ENCODE measurements around the gene PABPN1.

Gene PABPN1

DNA sequence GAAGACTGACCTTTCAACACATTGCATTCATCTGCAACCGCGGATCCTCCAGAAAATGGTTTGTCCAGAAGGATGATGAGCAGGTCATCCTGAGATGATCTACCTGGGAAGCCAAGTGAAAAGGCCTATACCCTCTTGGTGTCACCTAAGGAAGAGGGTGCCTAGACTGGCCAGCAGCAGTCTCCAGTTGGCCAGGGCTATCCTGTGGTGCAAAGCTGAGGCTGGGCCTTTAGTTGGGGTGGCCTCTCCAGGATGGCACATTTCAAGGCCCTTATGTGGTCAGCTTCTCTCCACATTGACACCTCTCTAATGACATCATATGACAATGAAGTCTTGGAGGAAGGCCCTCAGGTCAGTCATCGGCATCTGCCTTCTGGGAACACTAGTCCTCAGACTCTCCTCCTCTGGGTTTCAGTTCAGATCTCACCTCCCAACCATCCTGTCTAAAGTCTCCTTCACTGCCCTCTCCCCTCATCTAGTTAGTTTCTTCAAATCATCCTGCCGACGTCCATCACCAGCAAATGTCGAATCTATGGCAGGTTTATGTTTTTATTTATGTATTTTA, 34.7 kb downstream of the PABPN1 start:
- H3K36me3 ChIP-seq (ENCODE audit: control insufficient read depth, insufficient read depth, low read length, severe bottlenecking), result no peaks in the 10 kb centered on the region
- no peak for DNase-seq (ENCODE audit: low read depth)
- peaks cover 32% of the 10 kb centered on the region for H3K27me3 ChIP-seq (replicated peaks; ENCODE audit: control insufficient read depth, insufficient read depth, low read length)
- H3K9me3 ChIP-seq (ENCODE audit: control insufficient read depth, low read length), result no peaks in the 10 kb centered on the region
- H3K9ac ChIP-seq (ENCODE audit: low read length), result no peak overlapping the region
- H3K4me1 ChIP-seq (ENCODE audit: control insufficient read depth, insufficient read depth, low read length), result peaks cover 8% of the 10 kb centered on the region
- no peak overlapping the region for H3K4me3 ChIP-seq (ENCODE audit: low read length)

- DNase-seq (ENCODE audit: low read depth), result no peak
- Histone ChIP-seq H3K4me3 (ENCODE audit: low read length) (no peak overlapping the region), H3K9ac (ENCODE audit: low read length) (no peak overlapping the region), H3K4me1 (ENCODE audit: control insufficient read depth, insufficient read depth, low read length) (peaks cover 8% of the 10 kb centered on the region), H3K9me3 (ENCODE audit: control insufficient read depth, low read length) (no peaks in the 10 kb centered on the region), H3K36me3 (ENCODE audit: control insufficient read depth, insufficient read depth, low read length, severe bottlenecking) (no peaks in the 10 kb centered on the region), H3K27me3 (replicated peaks; ENCODE audit: control insufficient read depth, insufficient read depth, low read length) (peaks cover 28% of the 10 kb centered on the region)
These were observed 35.4 kb downstream of the PABPN1 start for GRCh38 chr14:23356662-23357061.

- Histone ChIP-seq H3K4me3 (ENCODE audit: low read length) (no peak overlapping the region), H3K4me1 (ENCODE audit: control insufficient read depth, insufficient read depth, low read length) (peaks cover 5% of the 10 kb centered on the region), H3K36me3 (ENCODE audit: control insufficient read depth, insufficient read depth, low read length, severe bottlenecking) (no peaks in the 10 kb centered on the region), H3K27me3 (replicated peaks; ENCODE audit: control insufficient read depth, insufficient read depth, low read length) (peaks cover 28% of the 10 kb centered on the region), H3K9ac (ENCODE audit: low read length) (no peak overlapping the region), H3K9me3 (ENCODE audit: control insufficient read depth, low read length) (no peaks in the 10 kb centered on the region)
- DNase-seq (ENCODE audit: low read depth), result no peak
These were observed 36.0 kb downstream of the PABPN1 start for GRCh38 chr14:23357261-23357660.

- H3K9ac ChIP-seq (ENCODE audit: low read length), result no peak overlapping the region
- no peak overlapping the region for H3K4me3 ChIP-seq (ENCODE audit: low read length)
- peaks cover 28% of the 10 kb centered on the region for H3K27me3 ChIP-seq (replicated peaks; ENCODE audit: control insufficient read depth, insufficient read depth, low read length)
- H3K9me3 ChIP-seq (ENCODE audit: control insufficient read depth, low read length), result no peaks in the 10 kb centered on the region
- H3K36me3 ChIP-seq (ENCODE audit: control insufficient read depth, insufficient read depth, low read length, severe bottlenecking), result no peaks in the 10 kb centered on the region
- peaks cover 3% of the 10 kb centered on the region for H3K4me1 ChIP-seq (ENCODE audit: control insufficient read depth, insufficient read depth, low read length)
- DNase-seq (ENCODE audit: low read depth), result no peak
These were observed 36.8 kb downstream of the PABPN1 start for GRCh38 chr14:23358042-23358441.

DNA sequence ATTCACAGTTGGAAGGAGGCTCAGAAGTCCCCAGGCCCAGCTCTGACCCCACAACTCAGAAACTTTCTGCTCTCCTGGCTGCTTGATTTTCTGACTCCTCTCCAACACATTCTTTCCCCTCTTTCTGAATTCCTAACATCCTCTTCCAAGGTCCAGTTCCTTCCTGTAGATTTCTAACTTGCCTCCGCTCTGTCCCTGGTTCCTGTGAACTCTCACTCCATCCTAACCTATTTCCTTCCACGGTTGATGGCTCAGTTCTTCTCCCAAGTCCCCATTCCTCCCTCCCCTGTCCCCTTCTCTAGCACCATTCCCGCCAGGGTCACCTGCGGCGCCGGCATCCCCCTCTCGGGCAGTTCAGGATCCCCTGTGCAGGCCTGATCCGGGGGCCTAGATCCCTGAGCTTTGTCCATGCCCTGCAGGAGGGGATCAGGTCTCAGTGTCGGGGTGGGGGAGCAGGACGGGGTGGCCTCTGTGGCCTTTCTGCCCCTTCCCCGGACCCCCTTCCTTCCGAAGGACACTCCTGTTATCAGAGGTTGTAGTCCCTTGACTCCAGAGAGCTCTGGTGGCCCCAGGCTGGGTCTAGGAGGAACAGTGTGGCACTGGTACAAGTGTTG, 37.4 kb downstream of the PABPN1 start:
- H3K36me3 ChIP-seq (ENCODE audit: control insufficient read depth, insufficient read depth, low read length, severe bottlenecking), result no peaks in the 10 kb centered on the region

DNA sequence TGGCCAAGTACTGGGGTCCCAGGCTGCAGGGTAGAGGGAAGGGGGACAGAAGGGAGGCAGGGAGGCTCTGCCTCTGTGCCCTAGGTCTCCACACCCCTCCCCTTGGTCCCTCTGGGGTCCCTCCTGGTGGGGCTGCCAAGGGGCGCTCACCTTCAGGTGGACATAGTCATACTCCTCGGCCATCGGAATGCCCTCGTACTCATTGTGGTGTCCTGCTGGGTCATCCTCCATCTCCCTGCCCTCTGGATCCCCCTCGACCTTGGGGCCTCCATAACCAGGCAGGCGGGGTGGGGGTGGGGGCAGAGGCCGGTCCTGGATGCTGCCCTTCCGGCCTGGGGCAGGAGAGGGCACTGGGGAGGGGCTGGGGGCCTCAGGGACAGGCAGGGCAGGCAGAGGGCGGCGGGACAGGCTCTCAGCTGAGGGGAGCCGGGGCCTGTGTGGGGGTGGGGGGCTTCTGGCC, 37.9 kb downstream of the PABPN1 start:
- Histone ChIP-seq H3K4me3 (ENCODE audit: low read length) (no peak overlapping the region), H3K9me3 (ENCODE audit: control insufficient read depth, low read length) (no peaks in the 10 kb centered on the region), H3K9ac (ENCODE audit: low read length) (no peak overlapping the region), H3K36me3 (ENCODE audit: control insufficient read depth, insufficient read depth, low read length, severe bottlenecking) (no peaks in the 10 kb centered on the region), H3K4me1 (ENCODE audit: control insufficient read depth, insufficient read depth, low read length) (no peaks in the 10 kb centered on the region), H3K27me3 (replicated peaks; ENCODE audit: control insufficient read depth, insufficient read depth, low read length) (peaks cover 20% of the 10 kb centered on the region)
- no peak for DNase-seq (ENCODE audit: low read depth)

More for the DNA sequence above, 37.4 kb downstream of the PABPN1 start:
- no peak for DNase-seq (ENCODE audit: low read depth)
- no peak overlapping the region for H3K4me3 ChIP-seq (ENCODE audit: low read length)
- no peaks in the 10 kb centered on the region for H3K4me1 ChIP-seq (ENCODE audit: control insufficient read depth, insufficient read depth, low read length)
- H3K27me3 ChIP-seq (replicated peaks; ENCODE audit: control insufficient read depth, insufficient read depth, low read length), result peaks cover 22% of the 10 kb centered on the region
- no peaks in the 10 kb centered on the region for H3K9me3 ChIP-seq (ENCODE audit: control insufficient read depth, low read length)
- no peak overlapping the region for H3K9ac ChIP-seq (ENCODE audit: low read length)

GRCh38 chr14:23359722-23360447, 38.6 kb downstream of the PABPN1 start:
- no peaks in the 10 kb centered on the region for H3K36me3 ChIP-seq (ENCODE audit: control insufficient read depth, insufficient read depth, low read length, severe bottlenecking)
- no peaks in the 10 kb centered on the region for H3K9me3 ChIP-seq (ENCODE audit: control insufficient read depth, low read length)
- no peaks in the 10 kb centered on the region for H3K4me1 ChIP-seq (ENCODE audit: control insufficient read depth, insufficient read depth, low read length)
- no peak for DNase-seq (ENCODE audit: low read depth)
- H3K9ac ChIP-seq (ENCODE audit: low read length), result no peak overlapping the region
- H3K4me3 ChIP-seq (ENCODE audit: low read length), result no peak overlapping the region
- H3K27me3 ChIP-seq (replicated peaks; ENCODE audit: control insufficient read depth, insufficient read depth, low read length), result peaks cover 17% of the 10 kb centered on the region

DNA sequence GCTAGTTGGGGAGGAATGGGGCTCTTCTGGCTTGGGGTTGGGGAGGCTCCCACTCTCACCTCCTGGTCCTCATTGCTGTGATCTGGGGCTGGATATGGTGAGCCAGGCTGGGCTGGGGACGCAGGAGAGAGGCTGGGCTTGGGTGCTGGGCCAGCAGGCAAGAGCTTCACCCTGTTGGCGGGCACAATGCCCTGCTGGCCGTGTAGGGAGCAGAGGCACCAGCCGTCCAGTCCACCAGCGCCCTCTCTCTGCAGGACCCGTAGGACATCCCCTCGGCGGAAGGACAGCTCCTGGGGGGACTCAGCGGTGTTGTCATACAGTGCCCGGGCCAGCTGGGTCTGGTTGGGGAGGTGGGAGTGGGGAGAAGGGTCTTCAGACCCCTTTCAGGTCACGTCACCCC, 39.2 kb downstream of the PABPN1 start:
- no peaks in the 10 kb centered on the region for H3K36me3 ChIP-seq (ENCODE audit: control insufficient read depth, insufficient read depth, low read length, severe bottlenecking)
- H3K27me3 ChIP-seq (replicated peaks; ENCODE audit: control insufficient read depth, insufficient read depth, low read length), result peaks cover 15% of the 10 kb centered on the region
- H3K4me3 ChIP-seq (ENCODE audit: low read length), result no peak overlapping the region
- no peaks in the 10 kb centered on the region for H3K9me3 ChIP-seq (ENCODE audit: control insufficient read depth, low read length)
- no peak overlapping the region for H3K9ac ChIP-seq (ENCODE audit: low read length)
- no peak for DNase-seq (ENCODE audit: low read depth)
- H3K4me1 ChIP-seq (ENCODE audit: control insufficient read depth, insufficient read depth, low read length), result no peaks in the 10 kb centered on the region

DNA sequence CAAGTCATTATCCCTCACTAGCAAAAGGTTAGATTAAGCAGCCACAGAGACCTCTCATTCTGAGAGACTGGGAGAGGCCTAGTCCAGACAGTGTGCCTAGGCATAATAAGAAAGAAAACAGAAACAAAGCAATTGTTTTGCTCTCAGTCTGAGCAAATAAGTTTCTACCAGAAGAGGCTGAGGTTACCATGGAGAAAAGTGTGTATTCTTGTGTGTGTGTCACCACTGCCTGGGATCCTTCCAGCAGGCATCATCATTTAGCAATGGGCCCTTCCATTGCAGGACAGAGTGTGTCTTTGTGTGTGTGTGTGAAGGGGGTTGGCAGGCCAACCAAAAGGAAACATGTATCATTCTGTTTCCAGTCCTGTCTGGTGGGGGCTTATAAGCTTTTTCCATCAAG, 40.1 kb downstream of the PABPN1 start:
- Histone ChIP-seq H3K9me3 (ENCODE audit: control insufficient read depth, low read length) (no peaks in the 10 kb centered on the region), H3K27me3 (replicated peaks; ENCODE audit: control insufficient read depth, insufficient read depth, low read length) (peaks cover 11% of the 10 kb centered on the region), H3K9ac (ENCODE audit: low read length) (no peak overlapping the region), H3K4me3 (ENCODE audit: low read length) (no peak overlapping the region), H3K36me3 (ENCODE audit: control insufficient read depth, insufficient read depth, low read length, severe bottlenecking) (no peaks in the 10 kb centered on the region), H3K4me1 (ENCODE audit: control insufficient read depth, insufficient read depth, low read length) (no peaks in the 10 kb centered on the region)
- peak; percentile 57 for DNase-seq (ENCODE audit: low read depth)

DNA sequence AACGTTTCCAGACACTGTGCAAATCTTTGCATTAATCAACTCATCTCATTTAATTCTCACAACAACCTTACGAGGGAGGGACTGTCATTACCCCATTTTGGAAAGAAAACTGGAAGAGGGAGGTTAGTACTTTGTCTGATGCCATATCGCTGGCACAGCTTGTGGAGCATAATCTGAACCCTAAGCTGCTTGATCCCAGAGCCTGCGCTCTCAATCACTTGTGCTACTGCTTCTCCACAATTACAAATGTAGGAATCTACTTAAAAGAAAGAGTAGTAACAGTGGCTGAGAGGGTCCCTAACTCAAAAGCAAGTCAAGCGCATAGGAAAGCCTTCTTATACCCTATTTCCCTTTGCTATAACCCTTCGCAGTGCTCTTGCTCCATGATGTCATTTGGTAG, 40.5 kb downstream of the PABPN1 start:
- no peaks in the 10 kb centered on the region for H3K4me1 ChIP-seq (ENCODE audit: control insufficient read depth, insufficient read depth, low read length)
- no peak overlapping the region for H3K4me3 ChIP-seq (ENCODE audit: low read length)
- H3K36me3 ChIP-seq (ENCODE audit: control insufficient read depth, insufficient read depth, low read length, severe bottlenecking), result no peaks in the 10 kb centered on the region
- peaks cover 8% of the 10 kb centered on the region for H3K27me3 ChIP-seq (replicated peaks; ENCODE audit: control insufficient read depth, insufficient read depth, low read length)
- H3K9me3 ChIP-seq (ENCODE audit: control insufficient read depth, low read length), result no peaks in the 10 kb centered on the region
- DNase-seq (ENCODE audit: low read depth), result no peak
- H3K9ac ChIP-seq (ENCODE audit: low read length), result no peak overlapping the region

GRCh38 chr14:23362200-23362599, 40.9 kb downstream of the PABPN1 start:
- H3K9ac ChIP-seq (ENCODE audit: low read length), result no peak overlapping the region
- H3K27me3 ChIP-seq (replicated peaks; ENCODE audit: control insufficient read depth, insufficient read depth, low read length), result peaks cover 8% of the 10 kb centered on the region
- peak; percentile 40 for DNase-seq (ENCODE audit: low read depth)
- H3K36me3 ChIP-seq (ENCODE audit: control insufficient read depth, insufficient read depth, low read length, severe bottlenecking), result no peaks in the 10 kb centered on the region
- H3K4me1 ChIP-seq (ENCODE audit: control insufficient read depth, insufficient read depth, low read length), result no peaks in the 10 kb centered on the region
- H3K4me3 ChIP-seq (ENCODE audit: low read length), result no peak overlapping the region
- no peaks in the 10 kb centered on the region for H3K9me3 ChIP-seq (ENCODE audit: control insufficient read depth, low read length)

Data from adipocyte (in vitro differentiated cells).